ENCODE data around the gene EVI2A.
"Not testable (repeated sequence)": the region's sequence is repeated elsewhere in the genome, so short reads cannot be mapped to it uniquely, and the experiment has no call there.

Gene EVI2A

GRCh38 chr17:31311526-31311925 lies 9.9 kb downstream of the EVI2A start:
- no peak for DNase-seq

DNA sequence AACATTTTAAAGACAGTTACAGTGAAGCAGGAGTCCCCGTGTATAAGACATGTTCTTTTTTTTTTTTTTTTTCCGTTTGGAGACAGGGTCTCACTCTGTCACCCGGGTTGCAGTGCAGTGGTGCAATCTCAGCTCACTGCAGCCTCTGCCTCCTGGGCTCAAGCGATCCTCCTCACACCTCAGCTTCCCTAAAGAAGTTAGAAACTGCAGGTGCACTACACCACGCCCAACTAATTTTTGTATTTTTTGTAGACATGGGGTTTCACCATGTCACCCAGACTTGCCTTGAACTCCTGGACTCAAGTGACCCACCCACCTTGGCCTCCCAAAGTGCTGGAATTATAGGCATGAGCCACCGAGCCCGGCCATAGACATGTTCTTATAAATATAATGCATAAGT lies 10.5 kb downstream of the EVI2A start:
- no peak for DNase-seq

GRCh38 chr17:31310260-31310659 lies 11.2 kb downstream of the EVI2A start:
- no peak for DNase-seq

GRCh38 chr17:31309556-31309955 lies 11.9 kb downstream of the EVI2A start:
- DNase-seq: no peak

DNA sequence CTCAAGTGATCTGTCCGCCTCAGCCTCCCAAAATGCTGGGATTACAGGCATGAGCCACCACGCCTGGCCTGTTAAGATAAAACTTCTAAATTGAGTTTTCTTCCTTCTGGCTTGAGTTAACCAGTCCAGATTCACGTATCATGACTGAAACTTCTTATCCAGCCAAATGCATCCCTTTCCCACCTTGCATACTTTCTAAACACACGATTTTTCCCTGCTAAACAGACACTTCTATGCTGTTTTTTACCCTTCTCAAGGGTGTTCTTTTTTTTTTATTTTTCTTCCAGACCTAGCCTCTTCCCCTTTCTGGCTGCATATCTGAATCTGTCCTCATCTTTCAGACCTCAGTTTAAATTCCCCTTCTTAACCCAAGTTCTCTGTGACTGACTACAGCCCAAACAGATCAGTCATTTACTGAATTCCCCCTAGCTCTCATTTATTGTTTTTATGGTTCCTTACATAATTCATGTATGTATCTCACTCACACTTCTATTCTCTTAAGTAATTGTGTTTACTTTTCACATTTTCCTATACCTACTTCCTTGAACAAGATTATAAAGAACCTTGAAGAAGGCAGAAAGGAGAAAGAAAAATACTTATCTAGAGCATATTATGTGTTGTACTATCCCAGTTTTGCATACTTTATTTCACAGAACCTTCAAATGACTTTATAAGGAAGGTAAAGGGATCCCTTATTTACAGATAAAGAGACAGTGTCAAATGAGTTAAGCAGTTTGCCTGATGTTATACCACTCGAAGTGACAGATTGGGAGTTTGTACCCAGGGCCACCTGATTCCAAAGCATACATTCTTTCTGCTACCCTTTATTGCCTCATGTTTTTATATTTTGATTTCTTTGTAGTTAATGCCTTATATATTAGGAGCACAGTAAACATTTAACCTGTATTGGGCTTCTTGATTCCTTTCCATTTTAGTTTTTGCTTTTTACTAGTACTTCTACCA lies 12.8 kb downstream of the EVI2A start:
- no peak for DNase-seq

GRCh38 chr17:31307640-31308039 lies 13.8 kb downstream of the EVI2A start:
- no peak for DNase-seq

DNA sequence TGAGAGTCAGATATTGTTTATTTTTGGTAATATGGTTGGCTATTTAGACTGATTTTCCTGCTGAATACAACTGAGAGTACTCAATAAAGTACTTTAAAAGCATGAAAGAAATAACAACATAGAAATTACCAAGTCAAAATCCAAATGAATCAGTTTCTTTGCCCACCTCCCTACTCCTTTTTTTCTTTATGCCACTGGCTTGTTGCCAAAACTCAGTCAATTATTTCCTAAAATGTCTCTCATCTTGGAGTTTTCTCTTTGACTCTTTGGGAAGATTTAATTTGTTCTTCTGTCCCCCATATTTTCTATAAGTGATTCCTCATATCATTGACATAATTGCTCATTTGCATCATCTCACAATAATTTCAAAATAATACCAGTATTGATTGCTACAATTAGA lies 21.8 kb downstream of the EVI2A start:
- no peak for DNase-seq

GRCh38 chr17:31297090-31297489 lies 24.3 kb downstream of the EVI2A start, which contains the start of gene OMG:
Gene OMG, minus strand, starts transcription at chr17:31297239. Its CDS starts 908 bp downstream, at chr17:31296331.
- no peak for DNase-seq

- DNase-seq: no peak
Observed at GRCh38 chr17:31296142-31296541, 25.3 kb downstream of the EVI2A start.

- DNase-seq: no peak
Observed at GRCh38 chr17:31295489-31295871, 25.9 kb downstream of the EVI2A start.

DNA sequence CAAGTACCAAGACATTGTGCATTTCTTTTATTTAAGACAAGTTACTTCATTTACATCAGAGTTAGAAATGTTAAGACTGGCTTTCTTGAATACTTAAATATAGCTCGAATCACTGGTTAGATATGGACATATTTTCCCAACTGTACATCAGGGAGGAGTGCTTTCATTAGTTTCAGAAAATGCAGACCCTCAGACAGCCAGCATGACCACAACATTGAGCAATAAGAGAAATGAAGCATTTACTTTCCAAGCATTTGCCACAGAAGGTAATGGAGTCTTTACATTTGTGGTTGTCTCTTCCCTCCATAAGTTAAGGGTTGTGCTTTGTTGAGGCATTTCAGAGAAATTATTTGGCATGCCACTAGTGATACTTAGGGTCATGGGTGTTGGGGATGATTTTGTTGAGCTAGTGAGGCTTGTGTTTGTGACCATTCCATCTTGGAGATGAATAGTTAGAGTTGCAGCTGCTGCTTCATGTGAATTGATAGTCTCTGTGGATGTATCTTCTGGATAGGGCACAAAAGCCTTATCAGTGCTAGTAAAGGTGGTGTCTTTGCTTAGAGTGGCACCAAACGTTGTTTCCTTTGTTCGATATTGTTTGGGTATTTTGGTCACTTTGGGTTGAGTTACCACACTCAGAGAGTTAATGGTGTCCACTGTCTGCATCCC lies 26.5 kb downstream of the EVI2A start:
- no peak for DNase-seq

DNA sequence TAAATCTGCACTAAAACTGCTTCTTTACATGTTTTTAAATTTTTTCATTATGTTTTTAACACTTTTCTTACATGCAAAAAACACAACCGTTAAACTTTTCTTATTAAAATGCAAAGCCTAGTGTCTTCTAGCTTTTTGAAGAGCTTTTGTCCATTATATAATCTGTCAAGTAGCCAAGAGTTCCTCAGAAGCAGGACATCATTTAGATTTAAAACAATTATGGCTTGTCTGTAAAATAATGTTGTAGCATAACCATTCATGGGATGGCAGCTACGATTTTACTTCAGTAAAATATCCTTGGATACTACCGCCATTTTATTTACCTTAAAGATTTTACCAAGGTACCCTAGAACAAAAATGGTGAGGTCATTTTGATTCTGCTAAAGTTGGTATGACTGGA lies 27.2 kb downstream of the EVI2A start:
- no peak for DNase-seq

- no peak for DNase-seq
Observed at GRCh38 chr17:31293581-31293980, 27.8 kb downstream of the EVI2A start.

GRCh38 chr17:31291820-31292219 lies 29.6 kb downstream of the EVI2A start:
- DNase-seq: no peak

GRCh38 chr17:31289790-31290189 lies 31.6 kb downstream of the EVI2A start:
- no peak for DNase-seq

DNA sequence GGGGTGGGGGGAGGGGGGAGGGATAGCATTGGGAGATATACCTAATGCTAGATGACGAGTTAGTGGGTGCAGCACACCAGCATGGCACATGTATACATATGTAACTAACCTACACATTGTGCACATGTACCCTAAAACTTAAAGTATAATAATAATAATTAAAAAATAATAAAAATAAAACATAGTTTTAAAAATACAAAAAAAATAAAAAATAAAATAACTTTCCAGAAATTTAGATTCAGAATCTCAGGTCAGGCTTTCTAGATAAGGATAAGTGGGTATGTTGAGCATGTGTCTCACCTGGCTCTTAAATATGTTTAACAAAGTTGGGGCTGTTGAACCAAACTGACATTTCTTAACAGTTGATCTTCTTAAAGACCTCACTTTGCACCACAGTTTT lies 33.5 kb downstream of the EVI2A start:
- not testable (repeated sequence) for DNase-seq

DNA sequence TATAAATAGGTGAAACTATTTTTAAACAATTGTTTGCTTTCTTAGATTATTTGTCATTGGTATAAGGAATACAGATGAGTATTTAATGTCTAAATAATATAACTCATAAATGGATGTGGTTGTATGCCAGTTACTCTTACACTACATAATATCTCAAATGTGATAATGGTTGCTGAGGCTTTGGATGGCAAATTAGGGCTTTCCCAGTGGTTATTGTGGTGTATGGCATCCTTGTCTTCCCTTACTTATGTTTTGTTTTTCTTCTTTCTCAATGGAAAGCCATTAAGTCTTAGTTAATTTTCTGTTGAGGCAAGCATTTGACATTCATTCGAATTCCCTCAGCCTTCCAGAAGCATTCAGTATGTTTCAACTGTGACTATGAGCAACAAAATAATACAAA lies 34.8 kb downstream of the EVI2A start:
- no peak for DNase-seq

GRCh38 chr17:31283841-31284240 lies 37.6 kb downstream of the EVI2A start:
- DNase-seq: no peak

- no peak for DNase-seq
Observed at GRCh38 chr17:31281061-31281460, 40.4 kb downstream of the EVI2A start.

DNA sequence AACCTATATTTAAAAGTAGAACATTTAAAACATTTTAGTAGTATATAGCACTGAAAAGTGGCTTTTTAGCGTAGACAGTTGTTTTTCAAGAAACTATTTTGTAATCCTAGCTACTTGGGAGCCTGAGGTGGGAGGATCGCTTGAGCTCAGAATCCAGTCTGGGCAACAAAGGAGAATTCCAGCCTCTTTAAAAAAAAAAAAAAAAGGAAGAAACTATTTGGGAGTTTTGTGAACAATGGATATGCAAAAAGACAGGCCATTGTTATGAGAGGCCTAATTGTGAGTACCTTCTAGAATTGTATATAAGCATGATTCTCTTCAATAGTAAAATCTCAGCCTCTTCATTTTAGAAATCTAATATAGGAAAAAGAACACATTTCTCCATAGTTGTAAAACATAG lies 42.0 kb downstream of the EVI2A start:
- DNase-seq: no peak

- no peak for DNase-seq
Observed at GRCh38 chr17:31275116-31275515, 46.3 kb downstream of the EVI2A start.

- no peak for DNase-seq
Observed at GRCh38 chr17:31274252-31274651, 47.2 kb downstream of the EVI2A start.

GRCh38 chr17:31273516-31273915 lies 47.9 kb downstream of the EVI2A start:
- DNase-seq: no peak

- no peak for DNase-seq
Observed at GRCh38 chr17:31272803-31273202, 48.6 kb downstream of the EVI2A start.

All from right forelimb (tissue), 1 donor.